Retinal pigment epithelial cell (primary cell): ENCODE results near the gene ZP1.

Source experiments
- DNase-seq: peaks from one replicate; pipeline ENCODE4 v3.0.0-alpha.2; 2010; ENCODE audit warnings: low read depth
- H3K4me3 ChIP-seq: 2 replicates; pipeline ENCODE4 v1.5.1; 2011; ENCODE audit warnings: mild to moderate bottlenecking, low read length, control low read depth, moderate library complexity
- TF ChIP-seq, protein P1 (sequence below): conservative IDR thresholded peaks from 2 replicates; pipeline ENCODE4 v1.5.1; 2011; ENCODE audit warnings: low read depth, low read length, control low read depth, inconsistent platforms

ZP1 gene

GRCh38 chr11:60831143-60831500 is 36.2 kb upstream of the ZP1 start:
- no peak overlapping the region for H3K4me3 ChIP-seq
- TF ChIP-seq, protein P1, sequence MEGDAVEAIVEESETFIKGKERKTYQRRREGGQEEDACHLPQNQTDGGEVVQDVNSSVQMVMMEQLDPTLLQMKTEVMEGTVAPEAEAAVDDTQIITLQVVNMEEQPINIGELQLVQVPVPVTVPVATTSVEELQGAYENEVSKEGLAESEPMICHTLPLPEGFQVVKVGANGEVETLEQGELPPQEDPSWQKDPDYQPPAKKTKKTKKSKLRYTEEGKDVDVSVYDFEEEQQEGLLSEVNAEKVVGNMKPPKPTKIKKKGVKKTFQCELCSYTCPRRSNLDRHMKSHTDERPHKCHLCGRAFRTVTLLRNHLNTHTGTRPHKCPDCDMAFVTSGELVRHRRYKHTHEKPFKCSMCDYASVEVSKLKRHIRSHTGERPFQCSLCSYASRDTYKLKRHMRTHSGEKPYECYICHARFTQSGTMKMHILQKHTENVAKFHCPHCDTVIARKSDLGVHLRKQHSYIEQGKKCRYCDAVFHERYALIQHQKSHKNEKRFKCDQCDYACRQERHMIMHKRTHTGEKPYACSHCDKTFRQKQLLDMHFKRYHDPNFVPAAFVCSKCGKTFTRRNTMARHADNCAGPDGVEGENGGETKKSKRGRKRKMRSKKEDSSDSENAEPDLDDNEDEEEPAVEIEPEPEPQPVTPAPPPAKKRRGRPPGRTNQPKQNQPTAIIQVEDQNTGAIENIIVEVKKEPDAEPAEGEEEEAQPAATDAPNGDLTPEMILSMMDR = peak; percentile 96
- DNase-seq = no peak

GRCh38 chr11:60831501-60832079 is 35.8 kb upstream of the ZP1 start:
- H3K4me3 ChIP-seq = no peak overlapping the region
- DNase-seq = no peak
- TF ChIP-seq, protein P1 = no peak

- DNase-seq = no peak
- TF ChIP-seq, protein P1 = no peak
- H3K4me3 ChIP-seq = no peak overlapping the region
Observed at GRCh38 chr11:60834742-60835533, 32.4 kb upstream of the ZP1 start.

DNA sequence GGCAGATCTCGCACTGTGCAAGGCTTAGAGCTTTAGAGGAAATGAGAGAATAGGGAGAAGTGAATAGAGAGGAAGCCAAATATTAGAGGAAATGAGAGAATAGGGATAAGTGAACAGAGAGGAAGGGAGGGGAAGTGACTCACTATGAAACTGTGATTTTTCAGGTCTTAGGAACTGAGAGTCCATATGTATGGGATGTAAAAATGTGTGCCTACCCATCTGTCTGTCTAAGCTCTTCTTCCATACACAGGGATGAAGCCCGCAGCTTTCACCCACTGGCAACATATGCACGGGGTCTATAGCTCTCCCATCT is 31.9 kb upstream of the ZP1 start:
- DNase-seq = no peak
- H3K4me3 ChIP-seq = no peak overlapping the region
- TF ChIP-seq, protein P1 = no peak

DNA sequence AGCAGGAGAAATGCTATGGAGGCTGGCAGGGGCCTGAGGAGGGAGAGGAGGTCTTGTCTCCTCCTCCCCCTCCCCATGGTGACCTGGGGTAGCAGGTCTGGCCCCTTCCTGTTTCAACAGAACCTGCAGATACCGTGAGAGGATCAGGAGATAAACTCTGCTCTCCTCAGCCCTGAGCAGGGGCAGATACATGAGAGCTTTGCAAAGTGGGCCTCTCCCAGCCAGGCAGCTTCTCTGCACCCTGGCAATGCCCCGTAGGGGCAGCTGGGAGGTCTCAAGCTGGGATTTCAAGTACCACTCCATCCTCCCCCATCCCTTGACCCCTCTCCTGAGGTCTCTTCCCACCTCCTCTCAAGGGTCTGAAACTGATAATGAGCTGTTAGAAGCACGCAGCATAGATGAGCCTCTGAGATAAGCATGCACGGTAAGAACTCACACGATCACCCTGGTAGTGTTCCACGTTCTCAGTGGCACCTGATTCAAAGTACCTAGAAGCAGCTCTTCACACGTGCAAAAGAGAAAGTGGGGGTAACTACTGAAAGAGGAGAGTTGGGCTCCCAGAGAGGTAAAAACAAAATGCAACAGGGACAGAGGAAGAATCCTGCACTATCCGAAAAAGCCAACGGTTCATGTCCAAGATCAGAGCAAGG is 30.4 kb upstream of the ZP1 start:
- no peak overlapping the region for H3K4me3 ChIP-seq
- no peak for DNase-seq
- TF ChIP-seq, protein P1 = no peak

- TF ChIP-seq, protein P1 = peak; percentile 26
- DNase-seq = no peak
- no peak overlapping the region for H3K4me3 ChIP-seq
Observed at GRCh38 chr11:60838132-60838531, 29.2 kb upstream of the ZP1 start.
